ENCODE results near the gene FNBP1.

DNA sequence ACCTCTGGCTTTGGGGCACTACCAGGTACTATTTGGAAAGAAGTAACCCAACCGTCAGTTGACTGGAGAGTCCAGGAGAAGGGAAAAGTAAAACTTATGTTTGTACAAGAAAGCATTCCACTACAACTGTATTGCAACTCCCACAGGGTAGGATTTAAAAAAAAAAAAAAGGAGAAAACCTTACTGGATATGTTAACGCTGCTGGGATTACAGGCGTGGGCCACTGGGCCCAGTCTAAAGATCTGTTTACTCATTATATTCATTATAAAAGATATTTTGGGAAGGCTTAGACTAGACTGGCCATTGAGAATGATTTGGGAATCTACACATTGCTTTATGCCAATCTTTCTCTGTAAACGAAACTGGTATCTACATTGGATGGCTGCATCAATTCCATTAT, 121.1 kb downstream of the FNBP1 start:
- TF ChIP-seq, protein P1, sequence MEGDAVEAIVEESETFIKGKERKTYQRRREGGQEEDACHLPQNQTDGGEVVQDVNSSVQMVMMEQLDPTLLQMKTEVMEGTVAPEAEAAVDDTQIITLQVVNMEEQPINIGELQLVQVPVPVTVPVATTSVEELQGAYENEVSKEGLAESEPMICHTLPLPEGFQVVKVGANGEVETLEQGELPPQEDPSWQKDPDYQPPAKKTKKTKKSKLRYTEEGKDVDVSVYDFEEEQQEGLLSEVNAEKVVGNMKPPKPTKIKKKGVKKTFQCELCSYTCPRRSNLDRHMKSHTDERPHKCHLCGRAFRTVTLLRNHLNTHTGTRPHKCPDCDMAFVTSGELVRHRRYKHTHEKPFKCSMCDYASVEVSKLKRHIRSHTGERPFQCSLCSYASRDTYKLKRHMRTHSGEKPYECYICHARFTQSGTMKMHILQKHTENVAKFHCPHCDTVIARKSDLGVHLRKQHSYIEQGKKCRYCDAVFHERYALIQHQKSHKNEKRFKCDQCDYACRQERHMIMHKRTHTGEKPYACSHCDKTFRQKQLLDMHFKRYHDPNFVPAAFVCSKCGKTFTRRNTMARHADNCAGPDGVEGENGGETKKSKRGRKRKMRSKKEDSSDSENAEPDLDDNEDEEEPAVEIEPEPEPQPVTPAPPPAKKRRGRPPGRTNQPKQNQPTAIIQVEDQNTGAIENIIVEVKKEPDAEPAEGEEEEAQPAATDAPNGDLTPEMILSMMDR (IDR thresholded peaks at IDR 0.05) = no peak
- TF ChIP-seq POLR2A (IDR thresholded peaks at IDR 0.05; ENCODE audit: low read length) = no peak
- TF ChIP-seq EP300 (IDR thresholded peaks at IDR 0.05) = no peak
- no peak for TF ChIP-seq JUN (IDR thresholded peaks at IDR 0.05)
- no peak for TF ChIP-seq RARB (CRISPR knock-in tag; IDR thresholded peaks at IDR 0.05)
- no peak for TF ChIP-seq FOSL2 (IDR thresholded peaks at IDR 0.05)
- TF ChIP-seq FOSL2 (CRISPR knock-in tag; IDR thresholded peaks at IDR 0.05) = no peak
- no peak for TF ChIP-seq ESRRA (IDR thresholded peaks at IDR 0.05; ENCODE audit: borderline replicate concordance, low read length)
- TF ChIP-seq SREBF2 (IDR thresholded peaks at IDR 0.05) = no peak
- TF ChIP-seq USF2 (IDR thresholded peaks at IDR 0.05) = no peak
